Heart left ventricle (tissue), 16 donors: ENCODE data around the gene SULT1C4. TPM values are rescaled to one million over a fixed set of nuclear protein-coding genes. Genes with fewer than 3 reads are reported as not detected.

ENCODE experiments used
- ATAC-seq, 4 donors: fragments of 200-7000 bp; cut with Tn5 transposase; one replicate each; pipeline ENCODE4 v1.9.1; 2020 to 2022; ENCODE audit warnings: moderate library complexity in 4 of 4, mild to moderate bottlenecking in 3 of 4, moderate number of reproducible peaks in 1 of 4
- DNase-seq, 5 donors: peaks; one replicate each; pipeline ENCODE4 v3.0.0-alpha.2; 2020
- H3K27ac ChIP-seq, 12 donors: fragments of 200-600 bp; sonication (generic) in 4 of 12; one replicate each; pipeline versions ENCODE4 v1.5.0 to v1.8.0; 2016 to 2022; ENCODE audit warnings: mild to moderate bottlenecking in 2 of 12
- H3K27me3 ChIP-seq, 9 donors: fragments of 200-600 bp; sonication (generic) in 2 of 9; one replicate each; pipeline versions ENCODE4 v1.5.1 to v1.8.0; 2016 to 2022; ENCODE audit warnings: mild to moderate bottlenecking in 3 of 9
- H3K36me3 ChIP-seq, 9 donors: fragments of 200-600 bp; sonication (generic) in 2 of 9; one replicate each; pipeline versions ENCODE4 v1.5.0 to v1.8.0; 2018 to 2022; ENCODE audit warnings: mild to moderate bottlenecking in 2 of 9
- H3K4me1 ChIP-seq, 12 donors: fragments of 200-600 bp; sonication (generic) in 4 of 12; one replicate each; pipeline versions ENCODE4 v1.5.0 to v1.8.0; 2016 to 2022; ENCODE audit warnings: mild to moderate bottlenecking in 3 of 12
- H3K4me3 ChIP-seq, 12 donors: fragments of 200-600 bp; sonication (generic) in 4 of 12; one replicate each; pipeline versions ENCODE4 v1.5.0 to v1.8.0; 2017 to 2022; ENCODE audit warnings: mild to moderate bottlenecking in 9 of 12, moderate library complexity in 4 of 12
- H3K9me3 ChIP-seq, 12 donors: fragments of 200-600 bp; sonication (generic) in 4 of 12; one replicate each; pipeline versions ENCODE4 v1.5.0 to v1.8.0; 2016 to 2022; ENCODE audit warnings: mild to moderate bottlenecking in 1 of 12
- CTCF ChIP-seq, 12 donors: fragments of 200-600 bp; sonication (generic) in 4 of 12; IDR thresholded peaks; one replicate each; pipeline versions ENCODE4 v1.5.0 to v1.8.0; 2018 to 2022; ENCODE audit warnings: antibody characterized with exemption in 12 of 12, mild to moderate bottlenecking in 5 of 12
- POLR2A ChIP-seq, 2 donors: fragments of 450-650 bp; IDR thresholded peaks; one replicate each; pipeline ENCODE4 v1.6.1; 2017; ENCODE audit warnings: antibody characterized with exemption in 2 of 2, mild to moderate bottlenecking in 2 of 2, moderate library complexity in 2 of 2
- WGBS, 4 donors: extraction: QIAGEN DNeasy Blood & Tissue Kit in 2 of 4; methylation state at CpG; one replicate each; pipeline versions ENCODE4 v1.1.5 to v1.1.7; 2013 to 2018; 5-methylcytosine and 5-hydroxymethylcytosine counted together
- intact Hi-C, 10 donors: fragments of 100-400 bp; cut with DNase I; formaldehyde crosslinking; loops; one replicate each; pipeline versions ENCODE4 v1.11.1 to v1.14.2; 2022
- polyA plus RNA-seq, 2 donors: library from polyadenylated mRNA; stranded (reverse); fragments of 200-250 nt; gene quantifications; one replicate each; pipeline ENCODE4 v1.2.3, GENCODE V29; 2013
- total RNA-seq, 9 donors: library from RNA; depleted of rRNA in 2 of 9; stranded (reverse); fragments of >200 nt in 2 of 9; fragmentation: NEBNext Ultra II Directional in 3 of 9; extraction: Animal tissue kit (Norgen Biotek cat#: 25700) in 3 of 9; gene quantifications; one replicate each; pipeline versions ENCODE4 v1.1.0 to v1.2.4, GENCODE V29; 2016 to 2023
- donor health status: ischemic (EF 13 %, LVEDD 7.1; RV severe dilation, severe dysfunction).
- donor health status: healthy with polysubstance abuse.
- donor health status: DM: no; HTN: yes; CAD: no.
- donor health status: DM: no; HTN: no; CAD: no.
- donor health status: ischemic (EF 25% LVEDD 6.9; RV normal size, moderate dysfunction).
- donor health status: ischemic (EF 25% LVEDD 5.7; RV mildly dilated, moderate dysfunction).
- donor health status: healthy.
- donor health status: DM: yes; HTN: yes; CAD: no.
- donor health status: ischemic (EF 35%, LVEDD 5.7; RV mildly dilated, moderate dysfunction).
- donor health status: nonischemic (EF 11% LVEDD 7.7; RV severe dilation, severe dysfunction).
- donor health status: DM: yes; HTN: yes; CAD: no.
- donor health status: PGD.
- donor health status: ischemic (EF 29% LVEDD 5.4; RV normal size, mild dysfunction).
- donor health status: nonischemic (EF 23%, LVEDD 6.1; RV moderate dilation, normal function).

Gene SULT1C4
- total and polyA plus RNA-seq, 11 donors, result 0.95 to 5.5 (median 3.9) TPM

GRCh38 chr2:108393197-108393596 is 15.4 kb downstream of the SULT1C4 start:
- no peak for TF ChIP-seq CTCF (IDR thresholded peaks at IDR 0.05)
- no peak for TF ChIP-seq POLR2A (IDR thresholded peaks at IDR 0.05)
- ATAC-seq (no peak), DNase-seq (no peak)
- Histone ChIP-seq H3K9me3 (peaks cover 0 to 42% (median 12%) of the 10 kb centered on the region in 12 donors), H3K27ac (no peak overlapping the region), H3K4me1 (no peaks in the 10 kb centered on the region), H3K36me3 (peaks cover 0 to 17% (median 7%) of the 10 kb centered on the region in 9 donors), H3K27me3 (no peaks in the 10 kb centered on the region), H3K4me3 (no peak overlapping the region)
- intact Hi-C loops, result no loop called here

- Histone ChIP-seq H3K4me1 (no peaks in the 10 kb centered on the region), H3K9me3 (peaks cover 0 to 61% (median 29%) of the 10 kb centered on the region in 12 donors), H3K27ac (no peak overlapping the region), H3K36me3 (peaks cover 0 to 10% (median 0%) of the 10 kb centered on the region in 9 donors), H3K4me3 (no peak overlapping the region), H3K27me3 (no peaks in the 10 kb centered on the region)
- intact Hi-C loops, result loop anchor here in 1 of 10 donors (5.0 kb wide), 1 partner anchor 187 kb away; no protein-coding TSS in a partner anchor
- TF ChIP-seq CTCF (IDR thresholded peaks at IDR 0.05) (no peak), POLR2A (IDR thresholded peaks at IDR 0.05) (no peak)
- 96 to 98% (median 97%) methylated on average over 8 of the region's 8 CpGs for WGBS, 4 donors
- ATAC-seq, result no peak
- DNase-seq, result no peak
Observed at GRCh38 chr2:108395155-108395554, 17.4 kb downstream of the SULT1C4 start.

- peaks cover 0 to 60% (median 31%) of the 10 kb centered on the region in 12 donors for H3K9me3 ChIP-seq
- H3K27me3 ChIP-seq, result no peaks in the 10 kb centered on the region
- no peak for TF ChIP-seq POLR2A (IDR thresholded peaks at IDR 0.05)
- peak in 1 of 12 donors; percentile 6 for TF ChIP-seq CTCF (IDR thresholded peaks at IDR 0.05)
- H3K27ac ChIP-seq, result no peak overlapping the region
- H3K4me1 ChIP-seq, result no peaks in the 10 kb centered on the region
- H3K36me3 ChIP-seq, result no peaks in the 10 kb centered on the region
- 72 to 76% (median 72%) methylated on average over 3 of the region's 3 CpGs for WGBS, 4 donors
- DNase-seq (no peak), ATAC-seq (no peak)
- intact Hi-C loops, result loop anchor here in 1 of 10 donors (5.0 kb wide), 1 partner anchor 185 kb away; no protein-coding TSS in a partner anchor
- no peak overlapping the region for H3K4me3 ChIP-seq
Observed at GRCh38 chr2:108396845-108397244, 19.1 kb downstream of the SULT1C4 start.

GRCh38 chr2:108399479-108399878 is 21.7 kb downstream of the SULT1C4 start:
- no peak for TF ChIP-seq POLR2A (IDR thresholded peaks at IDR 0.05)
- no peak for TF ChIP-seq CTCF (IDR thresholded peaks at IDR 0.05)
- intact Hi-C loops, result loop anchor here in 1 of 10 donors (5.0 kb wide), 1 partner anchor 183 kb away; no protein-coding TSS in a partner anchor
- Histone ChIP-seq H3K27me3 (no peaks in the 10 kb centered on the region), H3K27ac (no peak overlapping the region), H3K36me3 (no peaks in the 10 kb centered on the region), H3K4me3 (no peak overlapping the region), H3K9me3 (peaks cover 0 to 36% (median 20%) of the 10 kb centered on the region in 12 donors), H3K4me1 (no peaks in the 10 kb centered on the region)
- 95 to 100% (median 98%) methylated on average over 2 of the region's 2 CpGs for WGBS, 4 donors
- ATAC-seq (no peak), DNase-seq (no peak)
